Caco-2 (cell line): ENCODE results near the gene SRPK1. TPM values are rescaled to one million over a fixed set of nuclear protein-coding genes. Genes with fewer than 3 reads are reported as not detected.
"Not testable (repeated sequence)": the region's sequence is repeated elsewhere in the genome, so short reads cannot be mapped to it uniquely, and the experiment has no call there.

Experiments
- BruUV-seq: library from RNA; stranded (reverse); fragments of 400-500 nt; replicated peaks from 2 replicates; lab custom pipeline; 2021; lab: Mats Ljungman, UMichigan
- CTCF ChIA-PET: fragments of 300-600 bp; sonication (Branson Sonifier 250); formaldehyde crosslinking; loops from one replicate; lab custom pipeline; 2022; ENCODE audit warnings: antibody characterized with exemption; lab: Charles Lee
- POLR2A ChIA-PET: fragments of 300-600 bp; sonication (Branson Sonifier 250); formaldehyde crosslinking; loops from one replicate; lab custom pipeline; 2022; ENCODE audit warnings: antibody characterized with exemption; lab: Charles Lee
- DNase-seq, 2 experiments: peaks; one replicate each; pipeline versions ENCODE4 v3.0.0 to v3.0.0-alpha.2; 2020 to 2022
- H3K27me3 ChIP-seq: replicated peaks from 2 replicates; pipeline ENCODE4 v1.6.0; 2011; ENCODE audit warnings: low read length; ENCODE audit not compliant: control insufficient read depth, insufficient read depth
- H3K36me3 ChIP-seq: 2 replicates; pipeline ENCODE4 v1.5.1; 2011; ENCODE audit warnings: low read length; ENCODE audit not compliant: control insufficient read depth, insufficient read depth
- H3K4me1 ChIP-seq: fragments of 250-450 bp; sonication (Bioruptor Pico); 2 replicates; pipeline ENCODE4 v1.5.1; 2020; ENCODE audit warnings: mild to moderate bottlenecking
- H3K4me3 ChIP-seq: 2 replicates; pipeline ENCODE4 v1.5.1; 2011; ENCODE audit warnings: low read depth, mild to moderate bottlenecking, control low read depth, low read length
- H3K9me3 ChIP-seq: fragments of 250-450 bp; sonication (Bioruptor Pico); 2 replicates; pipeline ENCODE4 v1.5.1; 2020; ENCODE audit warnings: mild to moderate bottlenecking, moderate library complexity
- H3K27ac Mint-ChIP-seq: one replicate; pipeline ENCODE4 v1.8.0; 2022; ENCODE audit warnings: mixed read lengths; ENCODE audit not compliant: unreplicated experiment
- H3K27me3 Mint-ChIP-seq: one replicate; pipeline ENCODE4 v1.8.0; 2022; ENCODE audit warnings: mixed read lengths; ENCODE audit not compliant: insufficient read depth, unreplicated experiment
- H3K36me3 Mint-ChIP-seq: one replicate; pipeline ENCODE4 v1.8.0; 2022; ENCODE audit warnings: mild to moderate bottlenecking, mixed read lengths; ENCODE audit not compliant: insufficient read depth, unreplicated experiment
- H3K4me1 Mint-ChIP-seq: one replicate; pipeline ENCODE4 v1.8.0; 2022; ENCODE audit warnings: low read depth, mixed read lengths; ENCODE audit not compliant: unreplicated experiment
- H3K4me3 Mint-ChIP-seq: one replicate; pipeline ENCODE4 v1.8.0; 2022; ENCODE audit warnings: mild to moderate bottlenecking, moderate library complexity, mixed read lengths; ENCODE audit not compliant: unreplicated experiment
- H3K9me3 Mint-ChIP-seq: one replicate; pipeline ENCODE4 v1.8.0; 2022; ENCODE audit warnings: mixed read lengths; ENCODE audit not compliant: unreplicated experiment
- CTCF ChIP-seq, 2 experiments: fragments of 200-600 bp in 1 of 2; IDR thresholded peaks; 1 replicate in 1 of 2; 2 replicates in 1 of 2; pipeline versions ENCODE4 v1.5.1 to v1.8.0; 2011 to 2022; ENCODE audit warnings: antibody characterized with exemption in 1 of 2, control low read depth in 1 of 2, inconsistent platforms in 1 of 2, low read depth in 1 of 2, low read length in 1 of 2, mild to moderate bottlenecking in 1 of 2, moderate library complexity in 1 of 2; ENCODE audit not compliant: insufficient read depth in 1 of 2, severe bottlenecking in 1 of 2, unreplicated experiment in 1 of 2
- intact Hi-C: fragments of 100-400 bp; cut with micrococcal nuclease; formaldehyde crosslinking; loops from one replicate; pipeline ENCODE4 v1.10.0; 2022; ENCODE audit not compliant: unreplicated experiment
- total RNA-seq: library from RNA; stranded (reverse); gene quantifications from 2 replicates; pipeline ENCODE4 v1.2.3, GENCODE V29; 2022

SRPK1 gene
- total RNA-seq, 1 experiment from 2014 or later: 114 TPM

- H3K27me3 Mint-ChIP-seq: no peaks in the 10 kb centered on the region
- H3K27ac Mint-ChIP-seq: no peak overlapping the region
- no peak for DNase-seq
- no peak for TF ChIP-seq CTCF (IDR thresholded peaks at IDR 0.05; ENCODE audit: insufficient read depth in 1 of 2, low read depth in 1 of 2, low read length in 1 of 2, severe bottlenecking in 1 of 2, unreplicated experiment in 1 of 2)
- Histone ChIP-seq H3K4me1 (no peaks in the 10 kb centered on the region), H3K27me3 (no peaks in the 10 kb centered on the region), H3K4me3 (no peak overlapping the region), H3K9me3 (peaks cover 5% of the 10 kb centered on the region), H3K36me3 (no peaks in the 10 kb centered on the region)
- H3K36me3 Mint-ChIP-seq: no peaks in the 10 kb centered on the region
- CTCF ChIA-PET: no interaction called here
- POLR2A ChIA-PET: interaction anchor here (0.6 kb wide), 1 partner anchor 11 kb away, joined by 3 read pairs; no protein-coding TSS in a partner anchor
- H3K9me3 Mint-ChIP-seq: peaks cover 16% of the 10 kb centered on the region
- H3K4me3 Mint-ChIP-seq: no peak overlapping the region
- no TSS peak for BruUV-seq
- intact Hi-C loops: no loop called here
- H3K4me1 Mint-ChIP-seq: peaks cover 9% of the 10 kb centered on the region
These were observed 12.9 kb upstream of the SRPK1 start for GRCh38 chr6:35933844-35934243.

GRCh38 chr6:35931873-35932272 lies 11.0 kb upstream of the SRPK1 start:
- H3K4me1 ChIP-seq, H3K9me3 ChIP-seq, intact Hi-C loops, DNase-seq, BruUV-seq, H3K4me3 Mint-ChIP-seq, POLR2A ChIA-PET, H3K9me3 Mint-ChIP-seq, H3K27ac Mint-ChIP-seq, H3K36me3 ChIP-seq, H3K36me3 Mint-ChIP-seq, H3K27me3 ChIP-seq, H3K27me3 Mint-ChIP-seq, H3K4me3 ChIP-seq: not testable (repeated sequence)
- peaks cover 12% of the 10 kb centered on the region for H3K4me1 Mint-ChIP-seq
- CTCF ChIA-PET: interaction anchor here (0.7 kb wide), 1 partner anchor 661 kb away, joined by 3 read pairs; no protein-coding TSS in a partner anchor

GRCh38 chr6:35931120-35931561 lies 10.2 kb upstream of the SRPK1 start:
- BruUV-seq: no TSS peak

More at GRCh38 chr6:35931120-35931561, 10.2 kb upstream of the SRPK1 start:
- H3K4me3 ChIP-seq: no peak overlapping the region
- TF ChIP-seq CTCF (IDR thresholded peaks at IDR 0.05; ENCODE audit: insufficient read depth in 1 of 2, low read depth in 1 of 2, low read length in 1 of 2, severe bottlenecking in 1 of 2, unreplicated experiment in 1 of 2): no peak
- Mint-ChIP-seq H3K36me3 (no peaks in the 10 kb centered on the region), H3K4me3 (no peak overlapping the region), H3K9me3 (no peaks in the 10 kb centered on the region), H3K27ac (no peak overlapping the region), H3K4me1 (peaks cover 12% of the 10 kb centered on the region), H3K27me3 (no peaks in the 10 kb centered on the region)
- no peaks in the 10 kb centered on the region for H3K36me3 ChIP-seq
- DNase-seq: no peak
- ChIA-PET POLR2A (no interaction called here), CTCF (interaction anchor here (0.6 kb wide), 1 partner anchor 97 kb away, joined by 3 read pairs; no protein-coding TSS in a partner anchor)
- H3K4me1 ChIP-seq: 0 out of 2 replicates have a peak, but pooled peaks cover 3% of the 10 kb centered on the region
- no peaks in the 10 kb centered on the region for H3K27me3 ChIP-seq
- H3K9me3 ChIP-seq: no peaks in the 10 kb centered on the region
- intact Hi-C loops: no loop called here
